ENCODE data around the gene VAPA. TPM values are rescaled to one million over a fixed set of nuclear protein-coding genes. Genes with fewer than 3 reads are reported as not detected.

The VAPA gene
- total RNA-seq, 1 donor from 2014 or later = 169 TPM

DNA sequence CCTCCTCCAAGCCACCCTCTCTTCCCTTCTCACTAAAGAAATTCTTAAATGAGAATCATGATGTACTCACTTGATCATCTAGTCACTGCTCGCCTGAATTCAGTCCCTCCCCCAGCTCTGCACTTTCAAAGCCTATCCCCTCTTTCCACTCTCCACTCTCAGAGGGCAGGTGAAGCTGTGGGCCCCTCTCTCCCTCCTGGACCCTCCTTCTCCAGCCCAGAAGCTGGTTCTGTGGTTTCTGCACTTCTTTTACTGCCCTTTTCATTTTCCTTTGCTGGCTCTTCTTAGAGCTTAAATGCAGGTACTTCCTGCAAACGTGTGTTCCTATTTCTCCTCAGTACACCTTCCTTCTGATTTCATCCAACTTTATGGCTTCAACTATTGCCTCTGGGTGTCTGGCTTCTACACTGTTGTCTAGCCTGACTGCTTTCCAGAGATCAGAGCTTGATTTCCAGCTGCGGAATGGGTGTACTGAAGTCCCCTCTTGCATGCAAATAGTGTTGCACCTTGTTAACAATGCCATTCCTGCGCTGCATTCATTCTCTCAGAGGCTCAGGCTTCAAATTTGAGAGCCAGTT, 43.3 kb upstream of the VAPA start:
- TF ChIP-seq, protein P1, sequence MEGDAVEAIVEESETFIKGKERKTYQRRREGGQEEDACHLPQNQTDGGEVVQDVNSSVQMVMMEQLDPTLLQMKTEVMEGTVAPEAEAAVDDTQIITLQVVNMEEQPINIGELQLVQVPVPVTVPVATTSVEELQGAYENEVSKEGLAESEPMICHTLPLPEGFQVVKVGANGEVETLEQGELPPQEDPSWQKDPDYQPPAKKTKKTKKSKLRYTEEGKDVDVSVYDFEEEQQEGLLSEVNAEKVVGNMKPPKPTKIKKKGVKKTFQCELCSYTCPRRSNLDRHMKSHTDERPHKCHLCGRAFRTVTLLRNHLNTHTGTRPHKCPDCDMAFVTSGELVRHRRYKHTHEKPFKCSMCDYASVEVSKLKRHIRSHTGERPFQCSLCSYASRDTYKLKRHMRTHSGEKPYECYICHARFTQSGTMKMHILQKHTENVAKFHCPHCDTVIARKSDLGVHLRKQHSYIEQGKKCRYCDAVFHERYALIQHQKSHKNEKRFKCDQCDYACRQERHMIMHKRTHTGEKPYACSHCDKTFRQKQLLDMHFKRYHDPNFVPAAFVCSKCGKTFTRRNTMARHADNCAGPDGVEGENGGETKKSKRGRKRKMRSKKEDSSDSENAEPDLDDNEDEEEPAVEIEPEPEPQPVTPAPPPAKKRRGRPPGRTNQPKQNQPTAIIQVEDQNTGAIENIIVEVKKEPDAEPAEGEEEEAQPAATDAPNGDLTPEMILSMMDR (conservative IDR thresholded peaks at IDR 0.05; ENCODE audit: low read depth, low read length) = no peak
- no peak for DNase-seq (ENCODE audit: low read depth)
- no peak overlapping the region for H3K4me3 ChIP-seq (ENCODE audit: low read depth, low read length)

DNA sequence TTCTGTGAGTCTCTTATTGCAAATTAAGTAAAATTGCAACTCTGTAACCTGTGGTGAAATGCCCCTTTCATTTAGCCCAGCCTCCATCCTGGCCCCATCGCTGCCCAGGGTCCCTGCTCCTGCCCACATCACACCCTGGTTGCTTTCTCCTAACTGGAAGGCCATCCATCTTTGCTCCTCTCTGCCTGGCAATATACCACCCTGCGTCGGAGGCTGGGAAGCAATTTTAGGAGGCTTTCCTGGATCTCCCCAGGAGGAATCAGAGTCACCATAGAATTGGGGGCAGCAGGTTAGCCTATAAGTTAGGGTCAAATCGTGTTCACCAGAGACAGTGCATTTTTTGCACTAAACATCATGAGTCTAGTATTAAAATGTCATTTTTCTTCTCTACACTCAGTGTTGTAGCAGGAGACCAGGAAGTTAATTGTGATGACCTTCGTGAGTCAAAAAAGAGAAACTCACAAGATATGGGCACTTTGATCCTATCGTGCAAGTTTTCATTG, 42.5 kb upstream of the VAPA start:
- TF ChIP-seq, protein P1 (conservative IDR thresholded peaks at IDR 0.05; ENCODE audit: low read depth, low read length) = no peak
- H3K4me3 ChIP-seq (ENCODE audit: low read depth, low read length) = no peak overlapping the region
- no peak for DNase-seq (ENCODE audit: low read depth)

DNA sequence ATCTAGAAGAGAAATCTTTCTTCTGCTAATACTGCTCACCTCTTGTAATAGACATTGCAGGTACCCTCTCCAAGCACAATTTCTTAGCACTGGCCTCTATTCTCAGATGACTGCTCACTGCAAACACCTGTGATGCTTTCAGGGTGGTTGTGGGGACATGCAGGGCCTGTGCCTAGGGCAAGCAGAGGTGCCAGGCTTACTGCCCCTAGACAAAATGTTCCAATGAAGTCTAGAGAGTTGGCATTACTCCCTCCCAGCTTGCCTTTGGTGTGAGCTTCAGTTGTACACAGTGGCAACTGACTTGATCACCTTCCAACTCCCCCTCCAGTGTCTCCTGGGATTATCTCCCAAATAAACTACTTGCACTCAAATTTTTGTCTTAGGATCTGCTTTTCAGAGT, 41.0 kb upstream of the VAPA start:
- H3K4me3 ChIP-seq (ENCODE audit: low read depth, low read length) = no peak overlapping the region
- DNase-seq (ENCODE audit: low read depth) = no peak
- TF ChIP-seq, protein P1 (conservative IDR thresholded peaks at IDR 0.05; ENCODE audit: low read depth, low read length) = no peak

DNA sequence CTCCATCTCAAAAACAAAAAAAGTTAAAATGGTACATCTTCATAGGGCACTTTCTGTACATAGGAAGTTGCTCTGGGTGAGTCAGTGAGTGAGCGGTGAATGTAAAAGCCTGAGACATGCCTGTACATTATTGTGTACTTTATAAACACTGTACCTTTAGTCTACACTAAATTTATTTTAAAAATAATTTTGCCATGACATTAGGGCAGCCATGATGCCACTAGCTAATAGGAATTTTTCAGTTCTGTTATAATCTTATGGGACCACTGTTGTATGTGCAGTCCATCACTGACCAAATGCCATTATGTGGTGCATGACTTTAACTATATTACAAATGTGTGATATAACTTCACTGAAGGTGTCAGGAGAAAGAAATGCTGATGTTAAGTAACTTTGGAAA, 39.1 kb upstream of the VAPA start:
- no peak overlapping the region for H3K4me3 ChIP-seq (ENCODE audit: low read depth, low read length)
- no peak for DNase-seq (ENCODE audit: low read depth)
- TF ChIP-seq, protein P1 (conservative IDR thresholded peaks at IDR 0.05; ENCODE audit: low read depth, low read length) = no peak

DNA sequence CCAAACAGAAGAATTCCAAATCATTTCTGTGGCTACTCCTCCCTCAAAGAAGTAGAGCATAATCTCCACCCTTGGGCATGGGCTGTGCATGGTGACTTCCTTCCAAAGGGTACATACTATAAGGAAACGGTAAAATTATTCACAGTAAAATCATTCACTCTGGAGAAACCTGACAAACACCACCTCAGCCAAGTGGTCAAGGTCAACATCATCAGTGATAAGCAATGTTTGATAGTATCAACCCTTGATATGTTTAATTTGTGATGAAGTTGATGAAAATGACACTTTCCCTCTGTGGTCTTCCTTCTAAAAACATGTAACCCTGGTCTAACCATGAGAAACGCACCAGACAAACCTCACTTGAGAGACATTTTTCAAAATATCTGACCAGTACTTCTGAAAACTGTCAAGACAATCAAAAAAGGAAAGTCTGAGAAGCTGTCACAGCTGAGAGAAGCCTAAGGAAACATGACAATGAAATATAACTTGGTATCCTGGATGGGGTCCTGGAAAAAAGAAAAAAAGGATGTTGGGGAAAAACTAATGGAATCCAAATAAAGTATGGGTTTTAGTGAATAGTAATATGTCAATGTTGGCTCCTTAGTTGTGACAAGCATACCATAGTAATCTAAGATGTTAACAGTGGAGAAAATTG, 37.5 kb upstream of the VAPA start:
- TF ChIP-seq, protein P1 (conservative IDR thresholded peaks at IDR 0.05; ENCODE audit: low read depth, low read length) = no peak
- no peak for DNase-seq (ENCODE audit: low read depth)
- no peak overlapping the region for H3K4me3 ChIP-seq (ENCODE audit: low read depth, low read length)

DNA sequence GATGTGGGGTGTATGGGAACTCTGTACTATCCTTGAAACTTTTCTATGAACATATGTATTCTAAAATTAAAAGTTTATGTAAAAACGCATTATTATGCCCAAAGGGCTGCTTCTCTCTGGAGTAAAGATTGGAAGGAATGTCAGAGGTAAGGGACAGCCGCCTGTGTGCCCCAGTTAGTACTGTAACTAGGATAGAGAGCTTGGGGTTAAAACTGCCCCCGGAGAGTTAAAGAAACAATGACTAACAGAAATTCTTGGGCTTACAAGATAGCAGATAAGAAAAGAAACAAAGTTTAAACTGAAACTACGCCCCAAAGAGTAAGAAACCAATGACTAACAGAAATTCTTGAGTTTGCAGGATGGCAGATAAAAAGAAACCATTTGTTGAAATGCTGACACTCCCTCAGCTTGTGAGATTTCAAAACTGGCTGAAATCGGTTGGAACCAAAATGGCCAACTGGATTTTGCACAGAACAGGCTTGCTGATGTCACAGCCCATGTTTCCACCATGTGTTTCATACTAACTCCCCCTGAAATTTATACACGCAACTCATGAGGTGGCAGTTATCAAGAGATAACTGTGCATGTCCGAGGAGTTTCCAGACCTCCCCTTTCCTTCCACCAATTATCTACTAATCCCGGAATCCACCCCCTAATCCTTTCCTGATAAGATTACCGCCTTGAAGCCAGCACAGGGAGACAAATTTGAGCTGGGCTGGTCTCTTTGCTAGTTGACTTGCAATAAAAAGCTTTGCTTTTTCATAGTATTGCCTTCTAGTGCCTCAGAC, 36.8 kb upstream of the VAPA start:
- H3K4me3 ChIP-seq (ENCODE audit: low read depth, low read length) = no peak overlapping the region
- TF ChIP-seq, protein P1 (conservative IDR thresholded peaks at IDR 0.05; ENCODE audit: low read depth, low read length) = no peak
- DNase-seq (ENCODE audit: low read depth) = no peak

Data from epithelial cell of proximal tubule (primary cell).